Frontal cortex (tissue), 4 donors: ENCODE results near the gene ARL15. TPM values are rescaled to one million over a fixed set of nuclear protein-coding genes. Genes with fewer than 3 reads are reported as not detected.

Experiments used
- DNase-seq, 2 donors: peaks; one replicate each; pipeline ENCODE4 v3.0.0; 2012; ENCODE audit warnings: low spot score in 2 of 2
- FAIRE-seq: peaks from 2 replicates; lab custom pipeline; 2012; peaks lifted over from hg19 to GRCh38; lab: Jason Lieb, UNC
- total RNA-seq: library from RNA; depleted of rRNA; stranded (reverse); fragments of >200 nt; gene quantifications from one replicate; pipeline ENCODE4 v1.2.3, GENCODE V29; 2014
- donor health status: control.
- donor health status: control.
- donor health status: control.

Gene ARL15
- total RNA-seq, 1 donor from 2014 or later, result 123 TPM

DNA sequence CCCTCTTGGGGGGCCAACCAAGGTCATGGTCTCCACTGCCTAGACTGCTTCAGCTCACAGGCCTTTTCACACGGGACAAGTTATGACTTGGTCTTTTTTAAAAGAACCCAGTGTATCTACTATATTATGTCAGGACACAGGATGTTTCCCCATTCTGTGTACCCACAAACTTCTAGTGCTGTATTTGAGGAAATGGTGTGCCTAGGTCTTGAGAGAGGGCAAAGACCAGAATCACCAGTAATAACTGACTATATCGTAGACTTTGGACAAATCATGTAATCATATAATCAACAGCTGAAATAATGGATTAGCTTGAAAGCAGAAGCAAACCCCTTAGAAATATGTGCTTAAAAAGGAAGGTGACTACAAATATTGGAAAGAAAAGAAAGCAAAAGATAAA is 133.3 kb downstream of the ARL15 start:
- FAIRE-seq (no peak), DNase-seq (no peak)

DNA sequence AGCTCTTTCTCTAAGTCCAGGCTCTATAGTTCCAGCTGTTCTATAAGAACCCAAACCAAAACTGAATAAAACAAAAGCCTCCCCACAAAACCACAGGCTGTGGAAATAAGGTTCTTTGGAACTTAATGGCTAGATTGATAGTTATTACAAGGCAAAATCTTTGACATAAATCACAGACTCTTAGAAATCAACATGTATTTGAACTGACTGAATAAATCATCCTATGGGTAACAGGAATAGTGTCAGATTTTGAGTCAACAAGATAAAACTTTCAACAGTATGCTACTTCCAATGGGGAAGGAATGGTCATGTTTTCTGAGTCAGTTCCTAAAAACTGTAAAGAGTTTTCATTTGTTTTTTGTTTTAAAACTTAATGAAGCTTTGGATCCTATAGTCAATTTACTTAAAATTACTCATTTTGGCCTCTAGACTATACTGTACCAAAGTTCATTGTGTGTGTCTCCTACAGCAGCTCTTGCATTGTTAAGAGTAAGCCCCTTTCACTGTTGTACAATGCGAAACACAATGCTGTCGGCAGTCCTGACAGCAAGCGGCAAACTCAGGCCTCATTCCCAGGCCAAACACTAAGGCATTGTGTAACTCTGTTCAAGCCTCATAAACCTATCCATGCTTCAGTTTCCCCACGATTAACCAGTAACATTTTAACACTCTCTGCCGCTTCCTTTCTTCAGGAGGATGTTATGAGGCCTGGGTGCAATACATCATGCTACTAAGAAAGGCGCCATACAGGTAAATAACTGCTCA is 134.1 kb downstream of the ARL15 start:
- DNase-seq, result no peak

DNA sequence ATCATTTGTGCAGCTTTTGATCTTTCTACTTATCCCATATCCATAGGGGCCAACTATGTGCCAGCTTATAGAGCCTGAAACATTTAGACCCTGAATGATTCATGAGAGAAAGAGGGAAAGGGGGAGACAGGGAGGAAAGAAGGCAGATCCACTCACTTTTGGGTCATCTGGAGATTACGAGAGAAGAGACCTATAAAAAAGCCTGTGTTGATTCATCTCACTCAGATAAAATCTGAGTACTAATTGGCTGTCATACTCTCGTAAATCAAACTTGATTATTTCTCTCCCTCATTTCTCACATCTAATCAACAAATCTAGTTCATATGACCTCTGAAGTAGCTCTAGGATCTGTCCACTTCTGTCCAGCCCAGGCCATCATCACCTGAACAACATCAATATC is 137.1 kb downstream of the ARL15 start:
- DNase-seq (no peak), FAIRE-seq (no peak)

More for the DNA sequence above, 134.1 kb downstream of the ARL15 start:
- FAIRE-seq, result no peak

DNA sequence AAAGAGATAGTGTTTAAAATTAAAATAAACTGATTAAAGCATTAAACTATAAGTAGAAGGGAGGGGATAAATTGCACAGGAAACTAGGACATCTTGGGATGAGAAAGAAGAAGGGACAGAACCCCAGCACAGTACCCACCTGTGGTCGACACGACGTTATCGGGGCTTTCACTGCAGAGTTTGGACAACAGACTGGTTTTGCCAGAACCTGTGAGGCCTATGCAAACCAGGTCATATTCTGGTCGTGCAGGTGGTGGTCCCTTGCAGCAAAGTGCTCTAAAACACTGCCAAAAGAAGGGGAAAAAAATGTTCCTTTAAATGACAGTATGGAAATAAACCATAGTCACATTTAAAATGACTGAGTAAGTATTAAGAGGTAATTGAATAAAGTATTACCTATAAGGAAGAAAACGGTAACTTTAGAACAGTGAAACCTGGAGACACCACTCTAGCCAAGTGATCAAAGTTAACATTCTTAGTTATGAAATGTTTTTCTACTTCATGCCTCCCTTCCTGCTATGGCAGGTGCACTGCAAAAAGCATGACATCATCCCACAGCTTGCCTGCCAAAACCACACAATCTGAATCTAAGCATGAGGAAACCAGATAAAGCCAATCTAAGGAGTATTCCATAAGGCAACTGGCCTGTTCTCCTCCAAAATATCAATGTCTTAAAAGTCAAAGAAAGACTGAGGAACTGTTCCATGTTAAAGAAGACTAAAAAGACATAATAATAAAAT is 138.6 kb downstream of the ARL15 start:
- DNase-seq, result no peak
- FAIRE-seq, result no peak

DNA sequence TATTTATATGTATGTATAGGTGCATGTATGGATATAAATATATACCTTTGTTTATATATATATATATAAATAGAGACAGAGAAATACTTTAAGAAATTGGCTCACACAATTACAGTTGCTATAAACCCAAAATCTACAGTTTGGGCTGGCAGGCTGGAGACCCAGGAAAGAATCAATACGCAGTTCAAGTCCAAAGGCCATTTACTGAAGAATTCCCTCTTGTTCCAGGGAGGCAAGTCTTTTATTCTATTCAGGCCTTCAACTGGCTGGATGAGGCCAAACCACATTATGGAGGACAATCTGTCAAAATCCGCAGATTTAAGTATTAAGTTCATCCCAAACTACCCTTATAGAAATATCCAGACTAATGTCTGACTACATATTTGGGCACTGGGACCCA is 144.7 kb downstream of the ARL15 start:
- DNase-seq (no peak), FAIRE-seq (no peak)

DNA sequence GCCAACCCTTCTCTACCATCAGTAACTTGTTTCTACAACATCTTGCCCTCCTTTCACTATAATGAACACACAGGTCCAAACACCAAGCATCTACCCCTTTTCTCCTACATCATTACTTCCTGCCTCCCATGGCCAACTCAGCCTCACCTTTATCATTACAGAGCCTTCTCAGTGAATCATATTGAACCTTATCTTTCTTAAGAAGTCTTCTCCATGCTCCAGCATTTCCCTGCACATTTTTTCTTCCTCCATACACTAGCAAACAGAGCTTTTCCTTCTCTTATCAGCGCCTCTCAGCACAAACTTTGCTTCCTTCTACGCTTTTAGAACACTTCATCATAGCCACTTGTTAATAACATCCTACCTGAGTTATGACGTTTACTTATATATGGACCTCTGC is 148.2 kb downstream of the ARL15 start:
- DNase-seq (no peak), FAIRE-seq (no peak)

DNA sequence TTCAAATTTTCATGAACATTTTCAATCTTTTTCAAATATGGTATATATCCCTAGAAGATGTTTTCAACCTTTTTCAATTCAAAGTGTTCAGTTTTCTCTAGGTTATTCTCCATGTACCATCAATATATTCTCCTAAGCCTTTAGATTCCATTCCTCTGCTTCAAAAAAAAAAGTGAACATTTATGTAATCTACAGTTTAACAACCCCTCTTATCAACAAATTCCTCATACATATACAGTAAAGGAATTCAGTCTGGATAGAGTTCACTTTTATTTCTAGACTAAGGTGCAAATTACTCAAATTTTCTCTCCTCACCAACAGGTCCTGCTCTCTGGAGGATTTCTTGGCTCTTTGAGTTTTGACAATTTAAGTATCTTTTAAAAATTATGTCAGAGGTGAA is 150.0 kb downstream of the ARL15 start:
- FAIRE-seq, result no peak
- no peak for DNase-seq

DNA sequence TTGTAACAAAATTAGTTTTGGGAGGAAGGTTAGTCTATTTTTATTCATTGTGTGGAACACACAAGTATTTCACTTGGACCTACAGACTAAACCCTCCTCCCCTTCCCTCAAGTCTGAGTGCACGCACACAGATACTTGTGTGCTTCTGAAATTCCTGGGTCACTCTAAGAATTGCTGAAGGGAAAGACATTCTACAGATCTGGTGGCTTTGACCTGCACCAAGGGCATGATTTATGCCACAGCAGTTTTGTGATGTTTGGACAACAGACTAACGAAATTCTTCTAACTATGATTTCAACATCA is 150.5 kb downstream of the ARL15 start:
- no peak for FAIRE-seq

DNA sequence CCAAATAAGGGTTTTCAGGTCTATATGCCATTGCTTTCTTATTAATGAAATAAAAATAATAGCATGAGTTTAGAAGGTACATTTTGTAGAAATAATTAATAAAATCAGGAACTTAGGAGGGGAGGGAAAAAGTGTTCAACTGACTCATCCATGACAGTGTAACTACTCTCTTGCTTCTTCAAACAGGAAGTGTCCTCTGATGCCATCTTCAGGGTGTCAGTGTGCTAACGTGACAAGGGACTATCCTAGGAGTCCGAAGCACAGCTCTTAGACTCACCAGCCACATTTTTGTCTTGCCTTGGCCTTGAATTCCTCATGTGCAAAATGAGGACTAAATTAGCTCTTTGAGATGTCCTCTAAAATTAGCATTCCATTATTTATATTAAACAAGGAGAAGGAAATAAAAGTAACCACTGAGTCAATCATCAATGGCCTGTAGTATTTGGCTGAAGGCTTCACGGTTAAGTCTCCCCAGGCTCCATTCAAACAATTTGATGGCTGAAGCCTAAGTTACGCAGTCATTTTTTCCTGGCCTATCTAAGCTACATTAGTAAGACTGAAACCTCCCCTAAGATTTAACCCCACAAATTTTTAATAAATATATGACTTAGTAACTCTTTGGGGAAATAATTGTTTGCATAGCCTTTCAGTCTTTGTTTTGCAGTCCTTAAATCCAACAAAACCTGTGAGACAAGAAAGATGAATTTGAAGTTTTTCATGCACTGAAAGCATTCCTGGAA is 151.1 kb downstream of the ARL15 start:
- FAIRE-seq (no peak), DNase-seq (no peak)

More for the DNA sequence above, 150.5 kb downstream of the ARL15 start:
- DNase-seq, result no peak

DNA sequence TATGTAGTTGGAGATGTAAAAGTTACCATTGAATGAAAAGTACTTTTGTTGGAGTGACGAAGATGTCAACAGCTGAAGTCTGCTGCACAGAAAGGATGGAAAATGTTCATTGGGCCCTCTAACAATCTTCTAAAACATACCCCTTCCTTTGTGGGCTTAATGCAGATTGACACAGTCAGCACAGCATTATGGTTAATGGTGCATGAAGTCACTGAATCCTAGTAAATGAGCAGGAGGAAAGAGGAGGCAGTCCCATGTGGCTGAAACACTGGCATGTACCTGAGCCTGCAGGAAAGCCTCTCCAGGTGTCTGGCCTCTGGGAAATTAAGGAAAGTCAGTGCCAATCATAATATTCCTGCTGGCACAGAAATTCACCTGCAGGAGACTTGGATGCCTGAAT is 153.8 kb downstream of the ARL15 start:
- FAIRE-seq (no peak), DNase-seq (no peak)

DNA sequence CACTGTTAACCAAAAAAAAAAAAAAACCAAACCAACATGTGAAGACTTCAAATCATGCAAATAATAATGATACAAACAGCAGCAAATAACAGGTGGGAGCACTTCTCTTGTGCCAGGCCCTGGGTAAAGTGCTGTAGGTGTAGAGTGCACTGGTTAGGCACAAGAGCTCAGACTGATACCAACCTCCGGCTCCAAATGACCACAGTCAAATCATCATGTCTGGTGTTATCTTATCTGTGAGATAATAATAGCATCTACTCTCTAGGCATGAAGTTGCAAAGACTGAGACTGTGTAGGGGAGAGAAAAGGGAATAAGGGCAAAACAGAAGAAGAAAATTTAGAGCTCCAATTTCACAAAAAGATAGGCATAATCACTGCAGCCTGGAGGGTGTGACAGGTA is 159.5 kb downstream of the ARL15 start:
- DNase-seq, result no peak
- FAIRE-seq, result no peak

DNA sequence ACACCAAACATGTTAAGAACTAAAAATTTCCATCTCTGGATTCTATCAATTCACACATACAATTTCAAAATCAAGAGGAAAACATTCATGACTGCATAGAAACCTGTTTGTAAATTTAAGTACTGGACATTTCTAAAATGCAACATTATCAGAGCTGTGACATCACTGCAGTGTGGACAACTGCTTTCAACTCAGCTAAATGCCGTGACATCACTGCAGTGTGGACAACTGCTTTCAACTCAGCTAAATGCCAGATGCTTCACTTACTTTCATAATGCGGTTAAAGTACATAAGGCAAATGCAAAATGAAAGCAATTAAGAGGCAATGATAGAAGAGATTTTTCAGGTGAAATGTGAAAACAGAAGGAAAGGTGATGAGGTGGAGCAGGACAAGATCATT is 161.5 kb downstream of the ARL15 start:
- no peak for FAIRE-seq
- no peak for DNase-seq

DNA sequence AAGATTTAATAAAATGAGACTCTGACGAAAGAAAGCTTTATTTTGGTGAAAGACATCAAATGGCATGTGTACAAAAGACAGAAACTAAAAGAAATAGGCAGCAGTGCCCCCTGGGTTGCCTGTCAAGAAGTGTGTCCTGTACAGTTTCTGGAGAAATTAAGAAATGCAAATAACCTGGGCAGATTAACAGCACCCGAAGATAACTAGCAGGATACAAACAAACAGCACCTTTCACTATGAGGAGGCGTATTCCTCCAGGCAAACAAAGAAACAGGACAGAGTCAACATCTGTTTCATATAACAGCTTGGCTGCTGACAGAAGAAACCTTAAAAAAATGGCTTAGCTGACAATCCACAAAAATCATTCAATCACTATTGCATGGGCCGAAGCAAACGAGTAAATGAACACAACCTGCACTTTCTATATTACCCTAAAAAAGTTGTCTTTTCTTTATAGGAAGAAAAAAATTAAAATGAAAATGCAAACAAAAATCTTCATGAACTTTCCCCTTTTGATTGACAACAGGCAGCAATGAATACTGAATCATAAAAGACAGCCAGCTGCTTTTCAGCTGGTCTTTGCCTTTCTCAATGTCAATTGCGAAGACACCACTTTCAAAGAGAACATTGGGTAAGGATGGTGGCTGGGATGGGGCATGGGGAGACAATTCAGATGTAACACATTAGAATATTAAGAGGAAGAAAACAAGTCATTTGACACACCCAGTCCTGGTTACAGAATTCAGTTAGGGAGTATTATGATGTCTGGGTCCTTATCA is 162.1 kb downstream of the ARL15 start:
- DNase-seq (no peak), FAIRE-seq (no peak)

DNA sequence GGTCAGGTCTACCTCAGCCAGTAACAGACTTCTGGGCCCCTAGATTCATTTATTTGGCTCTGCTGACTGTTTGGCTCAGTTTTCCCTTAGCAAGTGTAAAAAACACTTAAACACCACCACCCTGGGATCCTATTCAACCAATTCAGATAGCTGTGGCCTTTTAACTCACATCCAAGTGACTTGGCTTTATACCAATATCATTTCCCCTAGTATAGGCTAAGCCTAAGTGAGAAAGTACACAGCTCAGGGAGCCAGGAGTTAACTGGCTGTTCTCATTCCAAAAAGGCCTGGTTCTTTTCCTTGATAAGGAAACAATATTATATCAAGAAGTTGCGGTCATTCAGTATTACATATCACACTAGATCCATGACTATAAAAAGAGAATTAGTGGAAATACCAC is 163.5 kb downstream of the ARL15 start:
- FAIRE-seq (no peak), DNase-seq (no peak)

DNA sequence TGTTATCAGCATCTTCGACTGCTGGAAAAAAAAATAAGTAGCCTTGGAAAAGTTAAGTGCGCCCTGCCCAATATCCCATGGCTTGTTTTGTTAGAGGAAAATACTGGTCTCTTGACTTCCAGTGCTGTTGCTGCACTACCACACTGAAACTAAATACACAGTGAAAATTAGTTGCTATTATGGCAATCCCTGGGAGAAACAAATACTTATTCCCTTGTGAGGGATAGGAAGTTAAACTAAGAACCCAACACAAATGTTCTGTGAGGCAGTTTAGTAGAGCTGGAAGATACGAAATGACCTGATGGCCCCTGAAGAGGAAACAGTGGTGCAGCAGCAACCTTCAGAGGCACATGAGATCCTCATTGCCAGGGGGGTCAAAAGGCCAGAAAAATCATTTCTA is 164.0 kb downstream of the ARL15 start:
- DNase-seq (no peak), FAIRE-seq (no peak)

DNA sequence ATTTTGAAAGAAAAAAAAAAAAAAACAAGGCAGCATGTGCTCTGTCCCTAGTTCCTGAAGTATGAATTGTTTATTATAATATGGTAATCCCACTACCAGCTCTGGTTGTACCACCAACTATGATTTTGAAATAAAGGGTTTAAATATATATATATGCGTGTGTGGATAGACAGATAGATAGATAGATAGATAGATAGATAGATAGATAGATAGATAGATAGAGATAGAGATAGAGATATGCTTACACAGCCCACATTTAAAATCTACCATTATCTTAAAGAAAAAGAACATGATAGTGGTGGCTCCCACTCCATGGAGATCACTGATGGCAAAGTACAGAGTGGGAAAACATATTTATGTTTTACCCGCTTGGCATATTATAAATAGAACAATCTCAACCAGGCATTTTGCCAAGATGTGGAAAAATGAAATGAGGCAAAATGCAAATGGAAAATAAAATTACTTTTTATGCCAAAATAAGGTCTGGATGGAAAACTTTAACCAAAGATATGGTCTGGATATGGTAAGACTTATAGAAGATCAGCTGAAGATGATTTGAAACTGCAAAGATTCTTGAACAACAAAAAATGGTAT is 170.0 kb downstream of the ARL15 start:
- no peak for DNase-seq

DNA sequence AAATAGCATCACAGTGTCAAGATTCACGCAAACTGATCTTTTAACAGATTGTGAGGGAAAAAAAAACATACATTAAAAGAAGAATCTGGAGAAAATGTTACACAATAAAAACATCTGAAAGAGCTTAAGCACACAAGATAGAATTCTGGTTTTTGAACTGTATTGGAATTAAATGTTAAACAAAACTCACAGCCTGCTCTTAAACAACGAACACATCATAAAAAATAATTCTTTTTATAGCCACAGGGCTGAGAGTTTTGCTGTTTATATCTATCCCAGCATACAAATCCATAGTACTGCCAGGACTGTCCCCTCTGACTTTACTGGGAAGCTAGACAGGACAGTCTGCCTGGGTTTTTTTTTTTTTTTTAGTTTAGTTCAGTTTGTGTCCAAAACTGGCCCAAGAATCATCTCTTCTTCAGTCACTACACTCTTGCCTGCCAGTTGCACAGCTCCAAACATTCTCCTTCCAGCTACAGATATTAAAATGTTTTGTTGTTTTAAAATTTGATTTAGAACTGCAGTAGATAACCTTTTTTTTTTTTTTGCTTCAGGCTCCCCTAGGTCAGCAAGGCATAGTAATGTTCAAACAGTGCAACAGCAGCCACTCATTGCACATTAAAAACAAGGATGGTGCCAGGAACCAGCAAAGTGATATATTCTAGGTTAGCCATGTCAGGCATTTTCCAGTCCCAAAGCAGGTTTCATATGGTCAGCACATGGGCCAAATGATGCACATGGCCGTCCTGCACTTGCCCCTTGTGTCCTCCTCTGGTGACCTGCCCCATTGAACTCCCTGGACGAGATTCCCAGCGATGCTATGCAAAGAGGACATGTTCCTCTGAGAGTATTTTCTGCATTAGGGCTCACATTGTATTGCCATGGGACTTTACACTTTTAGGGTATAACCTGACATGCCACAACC is 173.6 kb downstream of the ARL15 start:
- FAIRE-seq (no peak), DNase-seq (no peak)

More for the DNA sequence above, 170.0 kb downstream of the ARL15 start:
- no peak for FAIRE-seq

DNA sequence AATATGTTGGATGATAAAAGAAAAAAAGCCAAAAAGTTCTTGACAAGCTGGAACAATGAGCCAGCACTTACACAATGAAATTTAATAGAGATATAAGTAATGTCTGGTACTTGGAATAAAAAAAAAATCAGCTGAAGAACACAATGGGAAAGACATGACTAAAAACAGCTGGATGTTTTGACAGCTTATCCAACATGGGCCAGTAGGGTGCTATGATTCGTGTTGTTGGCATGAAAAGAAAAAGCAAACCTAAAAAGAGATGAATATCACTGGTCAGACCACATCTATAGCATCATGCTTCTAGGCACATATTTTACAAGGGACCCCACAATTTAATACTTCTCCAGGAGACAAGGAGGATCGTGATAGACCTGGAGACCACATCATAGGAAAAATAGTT is 175.3 kb downstream of the ARL15 start:
- FAIRE-seq (no peak), DNase-seq (no peak)

DNA sequence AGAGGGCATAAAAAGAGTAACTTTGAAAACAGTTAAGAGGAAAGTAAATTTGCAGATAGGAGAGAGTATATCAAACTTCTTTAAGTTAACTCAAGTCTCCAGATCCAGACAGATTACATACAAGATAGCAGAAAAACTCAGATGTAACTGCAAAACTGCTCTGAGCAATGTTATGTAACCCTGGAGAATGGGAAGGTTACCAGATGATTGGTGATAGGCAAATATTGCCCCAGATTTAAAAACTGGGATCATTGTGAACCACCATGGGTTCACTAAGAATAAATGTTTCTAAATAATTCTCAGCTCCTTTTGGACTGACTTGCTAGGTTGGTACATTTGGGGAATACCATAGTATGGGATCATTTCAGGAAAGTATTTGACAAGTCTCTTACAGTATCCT is 176.5 kb downstream of the ARL15 start:
- no peak for FAIRE-seq

More for the DNA sequence above, 176.5 kb downstream of the ARL15 start:
- no peak for DNase-seq
